SJSA1 (cell line): ENCODE measurements around the gene SLFN12. TPM values are rescaled to one million over a fixed set of nuclear protein-coding genes. Genes with fewer than 3 reads are reported as not detected.

Experiments
- DNase-seq, 2 experiments: peaks; one replicate each; pipeline ENCODE4 v3.0.0-alpha.2; 2015 to 2020; ENCODE audit warnings: low spot score in 2 of 2, low read depth in 1 of 2
- H3K27ac ChIP-seq: fragments of 250-450 bp; sonication (Bioruptor Pico); 2 replicates; pipeline ENCODE4 v1.5.1; 2020; ENCODE audit warnings: mild to moderate bottlenecking, moderate library complexity
- H3K27me3 ChIP-seq: fragments of 250-450 bp; sonication (Bioruptor Pico); replicated peaks from 2 replicates; pipeline ENCODE4 v1.5.1; 2020; ENCODE audit warnings: mild to moderate bottlenecking, moderate library complexity
- H3K36me3 ChIP-seq: fragments of 250-450 bp; sonication (Bioruptor Pico); 2 replicates; pipeline ENCODE4 v1.5.1; 2020; ENCODE audit warnings: mild to moderate bottlenecking
- H3K4me1 ChIP-seq: fragments of 250-450 bp; sonication (Bioruptor Pico); replicated peaks from 2 replicates; pipeline ENCODE4 v1.6.1; 2021; ENCODE audit warnings: mild to moderate bottlenecking
- H3K4me3 ChIP-seq: fragments of 250-450 bp; sonication (Bioruptor Pico); 2 replicates; pipeline ENCODE4 v1.5.1; 2020; ENCODE audit warnings: mild to moderate bottlenecking
- H3K9me3 ChIP-seq: fragments of 250-450 bp; sonication (Bioruptor Pico); replicated peaks from 2 replicates; pipeline ENCODE4 v1.5.1; 2020; ENCODE audit warnings: mild to moderate bottlenecking
- total RNA-seq: library from RNA; depleted of rRNA; stranded (reverse); fragments of >200 nt; shearing (Covaris generic); gene quantifications from 2 replicates; pipeline ENCODE4 v1.2.3, GENCODE V29; 2014

Gene SLFN12
- total RNA-seq, 1 experiment from 2014 or later = 65.4 TPM

GRCh38 chr17:35390156-35390555 is 42.1 kb downstream of the SLFN12 start:
- Histone ChIP-seq H3K36me3 (no peaks in the 10 kb centered on the region), H3K27ac (no peak overlapping the region), H3K27me3 (no peaks in the 10 kb centered on the region), H3K4me3 (no peak overlapping the region), H3K4me1 (no peaks in the 10 kb centered on the region), H3K9me3 (0 out of 2 replicates have a peak, but pooled peaks cover 4% of the 10 kb centered on the region)
- no peak for DNase-seq

- H3K27ac ChIP-seq = no peak overlapping the region
- no peak overlapping the region for H3K4me3 ChIP-seq
- H3K4me1 ChIP-seq = no peaks in the 10 kb centered on the region
- no peaks in the 10 kb centered on the region for H3K27me3 ChIP-seq
- DNase-seq = no peak
- no peaks in the 10 kb centered on the region for H3K36me3 ChIP-seq
- H3K9me3 ChIP-seq = 0 out of 2 replicates have a peak, but pooled peaks cover 4% of the 10 kb centered on the region
Measured at GRCh38 chr17:35387496-35387895, 44.8 kb downstream of the SLFN12 start.

GRCh38 chr17:35377706-35378105 is 54.6 kb downstream of the SLFN12 start:
- no peak overlapping the region for H3K4me3 ChIP-seq
- H3K4me1 ChIP-seq = no peaks in the 10 kb centered on the region
- H3K27ac ChIP-seq = no peak overlapping the region
- no peaks in the 10 kb centered on the region for H3K36me3 ChIP-seq
- DNase-seq = no peak
- no peaks in the 10 kb centered on the region for H3K9me3 ChIP-seq
- H3K27me3 ChIP-seq = no peaks in the 10 kb centered on the region

GRCh38 chr17:35377068-35377467 is 55.2 kb downstream of the SLFN12 start:
- no peak overlapping the region for H3K27ac ChIP-seq
- no peaks in the 10 kb centered on the region for H3K36me3 ChIP-seq
- H3K4me1 ChIP-seq = no peaks in the 10 kb centered on the region
- H3K4me3 ChIP-seq = no peak overlapping the region
- no peaks in the 10 kb centered on the region for H3K27me3 ChIP-seq
- no peaks in the 10 kb centered on the region for H3K9me3 ChIP-seq
- no peak for DNase-seq

GRCh38 chr17:35376245-35376644 is 56.1 kb downstream of the SLFN12 start:
- Histone ChIP-seq H3K4me3 (no peak overlapping the region), H3K4me1 (no peaks in the 10 kb centered on the region), H3K27me3 (no peaks in the 10 kb centered on the region), H3K9me3 (no peaks in the 10 kb centered on the region), H3K36me3 (no peaks in the 10 kb centered on the region), H3K27ac (no peak overlapping the region)
- no peak for DNase-seq

- peak overlapping the region; percentile 79 for H3K27ac ChIP-seq
- H3K27me3 ChIP-seq = no peaks in the 10 kb centered on the region
Measured at GRCh38 chr17:35374766-35375344, 57.4 kb downstream of the SLFN12 start.

GRCh38 chr17:35373984-35374765 is 58.1 kb downstream of the SLFN12 start:
- H3K27me3 ChIP-seq = no peaks in the 10 kb centered on the region
- H3K36me3 ChIP-seq = 0 out of 2 replicates have a peak, but pooled peaks cover 3% of the 10 kb centered on the region
- peak overlapping the region; percentile 45 for H3K4me3 ChIP-seq
- no peaks in the 10 kb centered on the region for H3K9me3 ChIP-seq
- peak overlapping the region; percentile 79 for H3K27ac ChIP-seq
- H3K4me1 ChIP-seq = no peaks in the 10 kb centered on the region
- peak; percentile 54 to 69 for DNase-seq

More at GRCh38 chr17:35374766-35375344, 57.4 kb downstream of the SLFN12 start:
- peak overlapping the region; percentile 45 for H3K4me3 ChIP-seq
- H3K36me3 ChIP-seq = no peaks in the 10 kb centered on the region
- H3K4me1 ChIP-seq = no peaks in the 10 kb centered on the region
- no peaks in the 10 kb centered on the region for H3K9me3 ChIP-seq
- no peak for DNase-seq

GRCh38 chr17:35373534-35373983 is 58.7 kb downstream of the SLFN12 start, which contains the start of gene SLFN11:
Gene SLFN11, minus strand, starts transcription at chr17:35373621. Its CDS starts 9,814 bp downstream, at chr17:35363807.
- Histone ChIP-seq H3K4me1 (no peaks in the 10 kb centered on the region), H3K9me3 (no peaks in the 10 kb centered on the region), H3K27ac (peak within 1 kb of the TSS; percentile 79), H3K36me3 (0 out of 2 replicates have a peak, but pooled peaks cover 4% of the 10 kb centered on the region), H3K4me3 (peak within 1 kb of the TSS; percentile 45), H3K27me3 (no peaks in the 10 kb centered on the region)
- DNase-seq = peak; percentile 82 to 86

- Histone ChIP-seq H3K4me3 (peak overlapping the region; percentile 45), H3K27me3 (no peaks in the 10 kb centered on the region), H3K36me3 (0 out of 2 replicates have a peak, but pooled peaks cover 4% of the 10 kb centered on the region), H3K27ac (peak overlapping the region; percentile 79), H3K9me3 (no peaks in the 10 kb centered on the region), H3K4me1 (no peaks in the 10 kb centered on the region)
- peak in 1 of 2 experiments; percentile 24 for DNase-seq
Measured at GRCh38 chr17:35372846-35373533, 59.3 kb downstream of the SLFN12 start.

GRCh38 chr17:35371934-35372333 is 60.4 kb downstream of the SLFN12 start:
- no peak for DNase-seq
- Histone ChIP-seq H3K4me3 (no peak overlapping the region), H3K9me3 (no peaks in the 10 kb centered on the region), H3K4me1 (no peaks in the 10 kb centered on the region), H3K27me3 (no peaks in the 10 kb centered on the region), H3K36me3 (0 out of 2 replicates have a peak, but pooled peaks cover 4% of the 10 kb centered on the region), H3K27ac (no peak overlapping the region)

- Histone ChIP-seq H3K27me3 (no peaks in the 10 kb centered on the region), H3K4me3 (no peak overlapping the region), H3K4me1 (no peaks in the 10 kb centered on the region), H3K27ac (no peak overlapping the region), H3K36me3 (peaks cover 13% of the 10 kb centered on the region), H3K9me3 (no peaks in the 10 kb centered on the region)
- DNase-seq = no peak
Measured at GRCh38 chr17:35368081-35368830, 64.0 kb downstream of the SLFN12 start.

GRCh38 chr17:35361027-35361426 is 71.3 kb downstream of the SLFN12 start:
- no peak for DNase-seq
- Histone ChIP-seq H3K9me3 (no peaks in the 10 kb centered on the region), H3K4me1 (no peaks in the 10 kb centered on the region), H3K36me3 (peaks cover 60% of the 10 kb centered on the region), H3K27me3 (no peaks in the 10 kb centered on the region), H3K4me3 (no peak overlapping the region), H3K27ac (no peak overlapping the region)
